Upper lobe of left lung (tissue), 4 donors: ENCODE measurements around the gene HDAC5.

Experiments used
- CTCF ChIP-seq, 6 experiments: fragments of 450-650 bp in 4 of 6; fragments of 200-600 bp in 2 of 6; sonication (generic) in 2 of 6; IDR thresholded peaks; one replicate each; pipeline ENCODE4 v1.5.1; 2016 to 2019; ENCODE audit warnings: antibody characterized with exemption in 6 of 6
- EP300 ChIP-seq, 4 donors: sonication (generic); formaldehyde crosslinking; IDR thresholded peaks; one replicate each; pipeline ENCODE4 v1.5.1; 2017; ENCODE audit warnings: antibody characterized with exemption in 4 of 4, control low read depth in 2 of 4
- POLR2A ChIP-seq, 4 donors: fragments of 450-650 bp; IDR thresholded peaks; one replicate each; pipeline ENCODE4 v1.5.1; 2016 to 2017; ENCODE audit warnings: antibody characterized with exemption in 4 of 4, mild to moderate bottlenecking in 2 of 4

- no peak for TF ChIP-seq POLR2A (IDR thresholded peaks at IDR 0.05)
- no peak for TF ChIP-seq CTCF (IDR thresholded peaks at IDR 0.05)
- TF ChIP-seq EP300 (IDR thresholded peaks at IDR 0.05): no peak
Observed at GRCh38 chr17:44152875-44153274, 29.4 kb upstream of the HDAC5 start.
